ENCODE measurements around the gene RBM20.

- TF ChIP-seq, protein P1, sequence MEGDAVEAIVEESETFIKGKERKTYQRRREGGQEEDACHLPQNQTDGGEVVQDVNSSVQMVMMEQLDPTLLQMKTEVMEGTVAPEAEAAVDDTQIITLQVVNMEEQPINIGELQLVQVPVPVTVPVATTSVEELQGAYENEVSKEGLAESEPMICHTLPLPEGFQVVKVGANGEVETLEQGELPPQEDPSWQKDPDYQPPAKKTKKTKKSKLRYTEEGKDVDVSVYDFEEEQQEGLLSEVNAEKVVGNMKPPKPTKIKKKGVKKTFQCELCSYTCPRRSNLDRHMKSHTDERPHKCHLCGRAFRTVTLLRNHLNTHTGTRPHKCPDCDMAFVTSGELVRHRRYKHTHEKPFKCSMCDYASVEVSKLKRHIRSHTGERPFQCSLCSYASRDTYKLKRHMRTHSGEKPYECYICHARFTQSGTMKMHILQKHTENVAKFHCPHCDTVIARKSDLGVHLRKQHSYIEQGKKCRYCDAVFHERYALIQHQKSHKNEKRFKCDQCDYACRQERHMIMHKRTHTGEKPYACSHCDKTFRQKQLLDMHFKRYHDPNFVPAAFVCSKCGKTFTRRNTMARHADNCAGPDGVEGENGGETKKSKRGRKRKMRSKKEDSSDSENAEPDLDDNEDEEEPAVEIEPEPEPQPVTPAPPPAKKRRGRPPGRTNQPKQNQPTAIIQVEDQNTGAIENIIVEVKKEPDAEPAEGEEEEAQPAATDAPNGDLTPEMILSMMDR (IDR thresholded peaks at IDR 0.05): no peak
- TF ChIP-seq EP300 (IDR thresholded peaks at IDR 0.05): no peak
Observed at GRCh38 chr10:110773693-110774068, 129.5 kb downstream of the RBM20 start.

Measured in sigmoid colon (tissue), 4 donors.